ENCODE measurements around the gene SLC12A3. TPM values are rescaled to one million over a fixed set of nuclear protein-coding genes. Genes with fewer than 3 reads are reported as not detected.

Gene SLC12A3
- total and polyA plus RNA-seq, 12 donors: 0.03 to 0.06 TPM; not detected in 10

DNA sequence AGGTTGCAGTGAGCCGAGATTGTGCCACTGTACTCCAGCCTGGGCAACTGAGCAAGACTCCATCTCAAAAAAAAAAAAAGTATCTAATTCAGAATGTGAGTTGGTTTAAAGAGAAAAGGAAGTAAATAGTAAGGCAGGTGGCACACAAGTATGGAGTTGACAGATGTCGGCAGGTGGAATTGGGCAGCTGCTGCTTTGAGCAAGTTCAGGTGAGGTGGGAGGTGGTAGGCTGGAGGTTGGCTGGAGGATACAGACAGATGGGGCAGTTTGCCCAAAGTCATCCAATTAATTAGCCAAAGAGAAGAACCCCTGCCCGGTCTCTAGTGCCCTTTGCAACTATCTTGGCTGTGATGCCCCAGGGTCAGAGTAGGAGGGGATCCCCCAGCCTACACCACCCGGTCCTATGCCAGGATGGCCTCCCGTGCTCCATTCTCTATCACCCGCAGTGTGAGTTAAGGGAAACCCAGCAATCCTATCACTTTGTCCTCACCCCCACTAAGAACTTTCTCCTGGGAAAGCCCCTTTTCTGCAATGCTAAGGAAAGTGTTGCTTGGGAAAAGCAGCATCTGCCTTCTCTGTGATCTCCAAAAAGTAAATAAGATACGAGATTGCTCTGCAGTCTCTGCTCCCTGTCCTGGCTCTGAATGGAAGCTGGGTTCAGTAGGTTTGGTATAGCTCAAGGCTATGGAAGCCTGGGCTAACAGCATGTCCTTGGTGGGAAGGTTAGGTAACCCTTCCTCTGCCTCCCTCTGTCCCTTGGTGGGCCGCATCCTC, 32.2 kb downstream of the SLC12A3 start:
- H3K36me3 ChIP-seq (replicated peaks in 1 of 2): no peaks in the 10 kb centered on the region
- H3K27me3 ChIP-seq: no peaks in the 10 kb centered on the region
- intact Hi-C loops (cut with DNase I): no loop called here
- no peak overlapping the region for H3K4me3 ChIP-seq
- H3K9me3 ChIP-seq (replicated peaks in 1 of 3): no peaks in the 10 kb centered on the region
- H3K27ac ChIP-seq: no peak overlapping the region
- no peak for TF ChIP-seq POLR2A (IDR thresholded peaks at IDR 0.05)
- TF ChIP-seq, protein P1, sequence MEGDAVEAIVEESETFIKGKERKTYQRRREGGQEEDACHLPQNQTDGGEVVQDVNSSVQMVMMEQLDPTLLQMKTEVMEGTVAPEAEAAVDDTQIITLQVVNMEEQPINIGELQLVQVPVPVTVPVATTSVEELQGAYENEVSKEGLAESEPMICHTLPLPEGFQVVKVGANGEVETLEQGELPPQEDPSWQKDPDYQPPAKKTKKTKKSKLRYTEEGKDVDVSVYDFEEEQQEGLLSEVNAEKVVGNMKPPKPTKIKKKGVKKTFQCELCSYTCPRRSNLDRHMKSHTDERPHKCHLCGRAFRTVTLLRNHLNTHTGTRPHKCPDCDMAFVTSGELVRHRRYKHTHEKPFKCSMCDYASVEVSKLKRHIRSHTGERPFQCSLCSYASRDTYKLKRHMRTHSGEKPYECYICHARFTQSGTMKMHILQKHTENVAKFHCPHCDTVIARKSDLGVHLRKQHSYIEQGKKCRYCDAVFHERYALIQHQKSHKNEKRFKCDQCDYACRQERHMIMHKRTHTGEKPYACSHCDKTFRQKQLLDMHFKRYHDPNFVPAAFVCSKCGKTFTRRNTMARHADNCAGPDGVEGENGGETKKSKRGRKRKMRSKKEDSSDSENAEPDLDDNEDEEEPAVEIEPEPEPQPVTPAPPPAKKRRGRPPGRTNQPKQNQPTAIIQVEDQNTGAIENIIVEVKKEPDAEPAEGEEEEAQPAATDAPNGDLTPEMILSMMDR (IDR thresholded peaks at IDR 0.05): no peak
- no peaks in the 10 kb centered on the region for H3K4me1 ChIP-seq (replicated peaks in 1 of 2)
- 84 to 87% (median 86%) methylated on average over 8 of the region's 8 CpGs for WGBS, 4 donors
- DNase-seq: no peak

DNA sequence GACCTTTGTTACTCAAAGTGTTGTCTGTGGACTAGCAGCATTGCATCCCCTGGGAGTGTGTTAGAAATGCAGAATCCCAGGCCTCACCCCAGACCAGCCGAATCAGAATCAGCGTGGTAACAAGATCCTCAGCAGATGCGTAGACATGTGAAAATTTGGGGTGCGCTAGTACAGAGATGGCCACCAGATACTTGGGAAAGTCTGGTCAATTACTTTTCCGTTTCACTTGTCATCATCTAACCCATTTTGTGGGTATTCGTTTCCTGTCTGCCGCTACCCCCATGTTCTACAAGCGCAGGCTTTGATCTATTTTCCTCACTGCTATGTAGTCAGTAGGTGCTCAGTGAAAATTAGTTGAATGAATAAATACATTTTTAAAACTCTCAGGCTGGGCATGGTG, 33.8 kb downstream of the SLC12A3 start:
- intact Hi-C loops (cut with DNase I): no loop called here

DNA sequence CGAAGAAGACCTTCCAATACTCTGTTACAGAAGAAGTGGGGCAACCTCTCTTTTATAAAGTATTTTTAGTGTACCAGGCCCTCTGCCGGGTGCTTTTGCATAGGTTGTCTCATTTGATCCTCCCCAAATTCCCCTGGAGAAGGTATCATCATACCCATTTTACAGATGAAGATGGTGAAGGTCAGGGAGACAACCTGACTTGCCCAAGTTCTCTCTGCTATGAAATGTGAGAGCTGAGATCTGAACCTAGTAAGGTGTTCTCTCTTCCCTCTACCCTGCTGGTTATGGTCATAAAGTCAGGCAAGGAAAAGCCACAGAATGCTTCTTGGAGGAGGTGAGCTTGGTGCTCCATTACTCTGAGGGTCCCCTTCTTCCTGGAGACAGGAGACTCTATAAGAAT, 38.9 kb downstream of the SLC12A3 start:
- Histone ChIP-seq H3K4me1 (replicated peaks in 1 of 2) (no peaks in the 10 kb centered on the region), H3K27ac (no peak overlapping the region), H3K4me3 (no peak overlapping the region), H3K9me3 (replicated peaks in 1 of 3) (no peaks in the 10 kb centered on the region), H3K27me3 (no peaks in the 10 kb centered on the region), H3K36me3 (replicated peaks in 1 of 2) (no peaks in the 10 kb centered on the region)
- no peak for DNase-seq
- TF ChIP-seq POLR2A (IDR thresholded peaks at IDR 0.05): no peak
- TF ChIP-seq, protein P1 (IDR thresholded peaks at IDR 0.05): no peak
- intact Hi-C loops (cut with DNase I): no loop called here
- WGBS, 4 donors: 71 to 94% (median 93%) methylated on average over 2 of the region's 2 CpGs

More for the DNA sequence above, 33.8 kb downstream of the SLC12A3 start:
- no peaks in the 10 kb centered on the region for H3K9me3 ChIP-seq (replicated peaks in 1 of 3)
- WGBS, 4 donors: 84 to 94% (median 91%) methylated on average over 8 of the region's 8 CpGs
- no peaks in the 10 kb centered on the region for H3K36me3 ChIP-seq (replicated peaks in 1 of 2)
- DNase-seq: no peak
- H3K27me3 ChIP-seq: no peaks in the 10 kb centered on the region
- H3K4me1 ChIP-seq (replicated peaks in 1 of 2): no peaks in the 10 kb centered on the region
- no peak overlapping the region for H3K4me3 ChIP-seq
- H3K27ac ChIP-seq: no peak overlapping the region
- TF ChIP-seq, protein P1 (IDR thresholded peaks at IDR 0.05): no peak
- no peak for TF ChIP-seq POLR2A (IDR thresholded peaks at IDR 0.05)

DNA sequence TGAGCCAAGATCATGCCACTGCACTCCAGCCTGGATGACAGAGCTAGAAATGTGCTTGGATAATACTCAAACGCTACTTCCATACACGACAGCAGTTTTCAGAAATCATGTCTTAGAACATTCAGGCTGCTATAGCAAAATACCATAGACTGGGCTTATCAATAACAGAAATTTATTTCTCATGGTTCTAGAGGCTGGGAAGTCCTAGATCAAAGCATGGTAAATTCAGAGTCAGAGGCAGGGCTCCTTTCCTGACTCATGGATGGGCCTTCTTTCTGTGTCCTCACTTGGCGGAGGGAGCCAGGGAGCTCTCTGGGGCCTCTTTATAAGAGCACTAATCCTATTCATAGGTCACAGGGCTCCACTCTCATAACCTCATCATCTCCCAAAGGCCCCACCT, 42.4 kb downstream of the SLC12A3 start:
- 94 to 100% (median 97%) methylated on average over 3 of the region's 3 CpGs for WGBS, 4 donors
- Histone ChIP-seq H3K4me3 (no peak overlapping the region), H3K36me3 (replicated peaks in 1 of 2) (no peaks in the 10 kb centered on the region), H3K27me3 (no peaks in the 10 kb centered on the region), H3K4me1 (replicated peaks in 1 of 2) (peaks cover 0 to 18% of the 10 kb centered on the region in 2 donors), H3K9me3 (replicated peaks in 1 of 3) (no peaks in the 10 kb centered on the region), H3K27ac (no peak overlapping the region)
- no peak for DNase-seq
- no peak for TF ChIP-seq POLR2A (IDR thresholded peaks at IDR 0.05)
- TF ChIP-seq, protein P1 (IDR thresholded peaks at IDR 0.05): no peak
- intact Hi-C loops (cut with DNase I): no loop called here

Measured in adrenal gland (tissue), 12 donors.